ENCODE measurements around the gene LIPI.
A peak's percentile ranks its signal among the peaks of the same experiment; 100 is the strongest.
"Not testable (repeated sequence)": the region's sequence is repeated elsewhere in the genome, so short reads cannot be mapped to it uniquely, and the experiment has no call there.

Gene LIPI

GRCh38 chr21:14215971-14216641 lies 5.4 kb upstream of the LIPI start, which contains the start of gene RBM11:
Gene RBM11, plus strand, starts transcription at chr21:14216157. Its CDS starts 30 bp downstream, at chr21:14216187.
- peak within 1 kb of the TSS; percentile 46 for H3K27ac ChIP-seq
- TF ChIP-seq CTCF (conservative IDR thresholded peaks at IDR 0.05), result peak; percentile 19; the same call in 1 of the 2 replicates

- TF ChIP-seq CTCF (conservative IDR thresholded peaks at IDR 0.05), result no peak
- no peak overlapping the region for H3K27ac ChIP-seq
Measured at GRCh38 chr21:14213164-14213563, 2.4 kb upstream of the LIPI start.

GRCh38 chr21:14206222-14206621 lies 4.5 kb downstream of the LIPI start:
- no peak overlapping the region for H3K27ac ChIP-seq
- TF ChIP-seq CTCF (conservative IDR thresholded peaks at IDR 0.05), result no peak

GRCh38 chr21:14166463-14167223 lies 44.1 kb downstream of the LIPI start:
- not testable (repeated sequence) for H3K27ac ChIP-seq

- no peak overlapping the region for H3K27ac ChIP-seq
- no peak for TF ChIP-seq CTCF (conservative IDR thresholded peaks at IDR 0.05)
Measured at GRCh38 chr21:14143999-14144398, 66.8 kb downstream of the LIPI start.

- H3K27ac ChIP-seq, result no peak overlapping the region
- TF ChIP-seq CTCF (conservative IDR thresholded peaks at IDR 0.05), result no peak
Measured at GRCh38 chr21:14124266-14124665, 86.5 kb downstream of the LIPI start.

GRCh38 chr21:14121719-14122118 lies 89.0 kb downstream of the LIPI start:
- no peak for TF ChIP-seq CTCF (conservative IDR thresholded peaks at IDR 0.05)
- H3K27ac ChIP-seq, result no peak overlapping the region

All from VCaP (cell line).